ENCODE data around the gene HDAC4. TPM values are rescaled to one million over a fixed set of nuclear protein-coding genes. Genes with fewer than 3 reads are reported as not detected.

The HDAC4 gene
- total RNA-seq, 1 experiment from 2014 or later: 44.4 TPM

DNA sequence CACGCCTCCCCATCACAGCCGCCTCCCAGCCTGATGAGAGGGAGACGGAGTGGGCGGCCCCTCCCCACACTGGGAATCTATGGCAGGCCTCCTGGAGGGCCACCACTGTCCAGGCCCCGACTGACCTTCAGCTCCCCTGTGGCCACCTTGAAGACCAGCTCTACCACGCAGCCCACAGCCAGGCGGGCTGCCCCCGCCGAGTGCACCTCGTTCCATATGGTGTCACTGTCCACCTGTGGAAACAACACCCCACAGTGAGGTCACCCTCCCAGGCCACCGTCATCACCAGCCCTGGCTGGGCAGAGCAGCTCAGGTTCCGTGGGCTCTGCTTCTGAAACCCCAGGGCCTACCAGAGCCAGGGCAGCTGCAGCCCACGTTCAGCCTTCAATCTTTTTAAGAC, 310.9 kb downstream of the HDAC4 start (continued):
- no peak for TF ChIP-seq ZNF425 (CRISPR knock-in tag; conservative IDR thresholded peaks at IDR 0.05)
- TF ChIP-seq, protein P1, sequence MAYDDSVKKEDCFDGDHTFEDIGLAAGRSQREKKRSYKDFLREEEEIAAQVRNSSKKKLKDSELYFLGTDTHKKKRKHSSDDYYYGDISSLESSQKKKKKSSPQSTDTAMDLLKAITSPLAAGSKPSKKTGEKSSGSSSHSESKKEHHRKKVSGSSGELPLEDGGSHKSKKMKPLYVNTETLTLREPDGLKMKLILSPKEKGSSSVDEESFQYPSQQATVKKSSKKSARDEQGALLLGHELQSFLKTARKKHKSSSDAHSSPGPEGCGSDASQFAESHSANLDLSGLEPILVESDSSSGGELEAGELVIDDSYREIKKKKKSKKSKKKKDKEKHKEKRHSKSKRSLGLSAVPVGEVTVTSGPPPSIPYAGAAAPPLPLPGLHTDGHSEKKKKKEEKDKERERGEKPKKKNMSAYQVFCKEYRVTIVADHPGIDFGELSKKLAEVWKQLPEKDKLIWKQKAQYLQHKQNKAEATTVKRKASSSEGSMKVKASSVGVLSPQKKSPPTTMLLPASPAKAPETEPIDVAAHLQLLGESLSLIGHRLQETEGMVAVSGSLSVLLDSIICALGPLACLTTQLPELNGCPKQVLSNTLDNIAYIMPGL (CRISPR knock-in tag; IDR thresholded peaks at IDR 0.05): no peak
- TF ChIP-seq, protein P2, sequence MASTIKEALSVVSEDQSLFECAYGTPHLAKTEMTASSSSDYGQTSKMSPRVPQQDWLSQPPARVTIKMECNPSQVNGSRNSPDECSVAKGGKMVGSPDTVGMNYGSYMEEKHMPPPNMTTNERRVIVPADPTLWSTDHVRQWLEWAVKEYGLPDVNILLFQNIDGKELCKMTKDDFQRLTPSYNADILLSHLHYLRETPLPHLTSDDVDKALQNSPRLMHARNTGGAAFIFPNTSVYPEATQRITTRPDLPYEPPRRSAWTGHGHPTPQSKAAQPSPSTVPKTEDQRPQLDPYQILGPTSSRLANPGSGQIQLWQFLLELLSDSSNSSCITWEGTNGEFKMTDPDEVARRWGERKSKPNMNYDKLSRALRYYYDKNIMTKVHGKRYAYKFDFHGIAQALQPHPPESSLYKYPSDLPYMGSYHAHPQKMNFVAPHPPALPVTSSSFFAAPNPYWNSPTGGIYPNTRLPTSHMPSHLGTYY (CRISPR knock-in tag; IDR thresholded peaks at IDR 0.05): no peak
- no peak for TF ChIP-seq AR (CRISPR knock-in tag; IDR thresholded peaks at IDR 0.05)
- TF ChIP-seq, protein P3, sequence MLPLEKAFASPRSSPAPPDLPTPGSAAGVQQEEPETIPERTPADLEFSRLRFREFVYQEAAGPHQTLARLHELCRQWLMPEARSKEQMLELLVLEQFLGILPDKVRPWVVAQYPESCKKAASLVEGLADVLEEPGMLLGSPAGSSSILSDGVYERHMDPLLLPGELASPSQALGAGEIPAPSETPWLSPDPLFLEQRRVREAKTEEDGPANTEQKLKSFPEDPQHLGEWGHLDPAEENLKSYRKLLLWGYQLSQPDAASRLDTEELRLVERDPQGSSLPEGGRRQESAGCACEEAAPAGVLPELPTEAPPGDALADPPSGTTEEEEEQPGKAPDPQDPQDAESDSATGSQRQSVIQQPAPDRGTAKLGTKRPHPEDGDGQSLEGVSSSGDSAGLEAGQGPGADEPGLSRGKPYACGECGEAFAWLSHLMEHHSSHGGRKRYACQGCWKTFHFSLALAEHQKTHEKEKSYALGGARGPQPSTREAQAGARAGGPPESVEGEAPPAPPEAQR (CRISPR knock-in tag; IDR thresholded peaks at IDR 0.05): no peak
- TF ChIP-seq NR3C1 (CRISPR knock-in tag; conservative IDR thresholded peaks at IDR 0.05; ENCODE audit: low read depth): no peak
- no peak for TF ChIP-seq SOX15 (CRISPR knock-in tag; IDR thresholded peaks at IDR 0.05)
- TF ChIP-seq NFATC4 (CRISPR knock-in tag; IDR thresholded peaks at IDR 0.05): no peak

GRCh38 chr2:239087046-239087710, 313.6 kb downstream of the HDAC4 start:
- no peaks in the 10 kb centered on the region for H3K36me3 Mint-ChIP-seq
- TF ChIP-seq, protein P4, sequence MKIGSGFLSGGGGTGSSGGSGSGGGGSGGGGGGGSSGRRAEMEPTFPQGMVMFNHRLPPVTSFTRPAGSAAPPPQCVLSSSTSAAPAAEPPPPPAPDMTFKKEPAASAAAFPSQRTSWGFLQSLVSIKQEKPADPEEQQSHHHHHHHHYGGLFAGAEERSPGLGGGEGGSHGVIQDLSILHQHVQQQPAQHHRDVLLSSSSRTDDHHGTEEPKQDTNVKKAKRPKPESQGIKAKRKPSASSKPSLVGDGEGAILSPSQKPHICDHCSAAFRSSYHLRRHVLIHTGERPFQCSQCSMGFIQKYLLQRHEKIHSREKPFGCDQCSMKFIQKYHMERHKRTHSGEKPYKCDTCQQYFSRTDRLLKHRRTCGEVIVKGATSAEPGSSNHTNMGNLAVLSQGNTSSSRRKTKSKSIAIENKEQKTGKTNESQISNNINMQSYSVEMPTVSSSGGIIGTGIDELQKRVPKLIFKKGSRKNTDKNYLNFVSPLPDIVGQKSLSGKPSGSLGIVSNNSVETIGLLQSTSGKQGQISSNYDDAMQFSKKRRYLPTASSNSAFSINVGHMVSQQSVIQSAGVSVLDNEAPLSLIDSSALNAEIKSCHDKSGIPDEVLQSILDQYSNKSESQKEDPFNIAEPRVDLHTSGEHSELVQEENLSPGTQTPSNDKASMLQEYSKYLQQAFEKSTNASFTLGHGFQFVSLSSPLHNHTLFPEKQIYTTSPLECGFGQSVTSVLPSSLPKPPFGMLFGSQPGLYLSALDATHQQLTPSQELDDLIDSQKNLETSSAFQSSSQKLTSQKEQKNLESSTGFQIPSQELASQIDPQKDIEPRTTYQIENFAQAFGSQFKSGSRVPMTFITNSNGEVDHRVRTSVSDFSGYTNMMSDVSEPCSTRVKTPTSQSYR (CRISPR knock-in tag; IDR thresholded peaks at IDR 0.05): no peak
- TF ChIP-seq ZMAT4 (CRISPR knock-in tag; IDR thresholded peaks at IDR 0.05) (no peak), TCF7 (CRISPR knock-in tag; IDR thresholded peaks at IDR 0.05; ENCODE audit: low read depth) (no peak), ESRRA (CRISPR knock-in tag; IDR thresholded peaks at IDR 0.05; ENCODE audit: borderline replicate concordance) (no peak), GABPB1 (CRISPR knock-in tag; IDR thresholded peaks at IDR 0.05) (no peak), NFATC4 (CRISPR knock-in tag; IDR thresholded peaks at IDR 0.05) (no peak), OVOL2 (CRISPR knock-in tag; IDR thresholded peaks at IDR 0.05; ENCODE audit: borderline replicate concordance) (no peak), ZBTB43 (CRISPR knock-in tag; IDR thresholded peaks at IDR 0.05) (no peak), CREB1 (CRISPR knock-in tag; IDR thresholded peaks at IDR 0.05) (no peak), PRRX2 (CRISPR knock-in tag; IDR thresholded peaks at IDR 0.05) (no peak)
- TF ChIP-seq, protein P5, sequence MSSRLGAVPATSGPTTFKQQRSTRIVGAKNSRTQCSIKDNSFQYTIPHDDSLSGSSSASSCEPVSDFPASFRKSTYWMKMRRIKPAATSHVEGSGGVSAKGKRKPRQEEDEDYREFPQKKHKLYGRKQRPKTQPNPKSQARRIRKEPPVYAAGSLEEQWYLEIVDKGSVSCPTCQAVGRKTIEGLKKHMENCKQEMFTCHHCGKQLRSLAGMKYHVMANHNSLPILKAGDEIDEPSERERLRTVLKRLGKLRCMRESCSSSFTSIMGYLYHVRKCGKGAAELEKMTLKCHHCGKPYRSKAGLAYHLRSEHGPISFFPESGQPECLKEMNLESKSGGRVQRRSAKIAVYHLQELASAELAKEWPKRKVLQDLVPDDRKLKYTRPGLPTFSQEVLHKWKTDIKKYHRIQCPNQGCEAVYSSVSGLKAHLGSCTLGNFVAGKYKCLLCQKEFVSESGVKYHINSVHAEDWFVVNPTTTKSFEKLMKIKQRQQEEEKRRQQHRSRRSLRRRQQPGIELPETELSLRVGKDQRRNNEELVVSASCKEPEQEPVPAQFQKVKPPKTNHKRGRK (CRISPR knock-in tag; IDR thresholded peaks at IDR 0.05; ENCODE audit: borderline replicate concordance): no peak
- H3K4me3 Mint-ChIP-seq: no peak overlapping the region
- H3K4me1 Mint-ChIP-seq: no peaks in the 10 kb centered on the region
- H3K27ac Mint-ChIP-seq: no peak overlapping the region
- DNase-seq (ENCODE audit: low spot score): no peak
- ChIA-PET CTCF (no interaction called here), POLR2A (no interaction called here)
- no peaks in the 10 kb centered on the region for H3K9me3 Mint-ChIP-seq
- no peak for ATAC-seq
- H3K27me3 Mint-ChIP-seq (ENCODE audit: low read depth): no peaks in the 10 kb centered on the region

Data from WTC11 (cell line).